GM12872 (cell line): ENCODE data around the gene RPS16.

Source experiments
- TF ChIP-seq, protein P1 (sequence below): IDR thresholded peaks from 3 replicates; pipeline ENCODE4 v1.5.1; 2011; ENCODE audit warnings: low read depth, mild to moderate bottlenecking, low read length, moderate library complexity; ENCODE audit not compliant: insufficient read depth

The RPS16 gene

DNA sequence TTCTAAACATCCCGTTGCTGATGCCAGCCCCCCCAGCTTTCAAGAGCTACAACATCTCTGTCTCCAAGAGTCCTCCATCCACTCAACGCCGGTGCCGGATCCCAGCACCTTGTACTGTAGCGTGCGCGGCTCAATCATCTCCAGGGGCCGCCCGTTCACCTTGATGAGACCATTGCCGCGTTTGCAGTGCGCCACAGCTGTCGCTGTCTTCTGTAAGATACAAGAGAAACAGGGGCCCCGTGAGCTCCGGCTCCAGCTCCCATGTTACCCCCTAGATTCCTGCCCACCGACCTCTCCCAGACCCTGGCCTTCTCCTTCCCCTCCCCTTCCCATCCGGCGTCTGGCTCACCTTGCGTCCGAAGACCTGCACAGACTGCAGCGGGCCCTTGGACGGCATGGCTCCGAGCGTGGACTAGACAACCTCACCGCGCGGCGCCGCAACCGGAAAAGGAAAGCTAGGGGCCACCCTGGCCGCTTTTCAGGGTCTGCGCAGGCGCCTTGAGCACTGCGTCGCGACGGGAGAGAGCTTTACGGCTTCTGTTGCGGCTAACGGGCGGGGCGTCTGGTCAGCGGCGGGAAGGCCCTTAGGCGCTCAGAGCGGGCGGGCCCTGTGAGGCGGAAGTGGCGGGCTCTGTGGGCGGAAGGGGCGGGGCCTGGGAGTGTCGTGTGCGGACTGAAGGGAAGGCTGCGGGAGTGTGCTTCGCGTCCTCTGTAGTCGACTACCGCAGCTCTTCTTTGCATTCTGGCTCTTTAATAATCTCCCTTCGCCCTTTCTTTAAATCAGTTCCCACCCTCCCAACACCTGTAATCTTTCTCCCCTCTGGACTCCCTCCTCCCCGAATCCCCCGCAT is at the start of gene RPS16:
RPS16 (minus strand) TSS at position 451 of the 851 bp plus-strand sequence; CDS start at position 397, 54 bp downstream.
- TF ChIP-seq, protein P1, sequence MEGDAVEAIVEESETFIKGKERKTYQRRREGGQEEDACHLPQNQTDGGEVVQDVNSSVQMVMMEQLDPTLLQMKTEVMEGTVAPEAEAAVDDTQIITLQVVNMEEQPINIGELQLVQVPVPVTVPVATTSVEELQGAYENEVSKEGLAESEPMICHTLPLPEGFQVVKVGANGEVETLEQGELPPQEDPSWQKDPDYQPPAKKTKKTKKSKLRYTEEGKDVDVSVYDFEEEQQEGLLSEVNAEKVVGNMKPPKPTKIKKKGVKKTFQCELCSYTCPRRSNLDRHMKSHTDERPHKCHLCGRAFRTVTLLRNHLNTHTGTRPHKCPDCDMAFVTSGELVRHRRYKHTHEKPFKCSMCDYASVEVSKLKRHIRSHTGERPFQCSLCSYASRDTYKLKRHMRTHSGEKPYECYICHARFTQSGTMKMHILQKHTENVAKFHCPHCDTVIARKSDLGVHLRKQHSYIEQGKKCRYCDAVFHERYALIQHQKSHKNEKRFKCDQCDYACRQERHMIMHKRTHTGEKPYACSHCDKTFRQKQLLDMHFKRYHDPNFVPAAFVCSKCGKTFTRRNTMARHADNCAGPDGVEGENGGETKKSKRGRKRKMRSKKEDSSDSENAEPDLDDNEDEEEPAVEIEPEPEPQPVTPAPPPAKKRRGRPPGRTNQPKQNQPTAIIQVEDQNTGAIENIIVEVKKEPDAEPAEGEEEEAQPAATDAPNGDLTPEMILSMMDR, result no peak

DNA sequence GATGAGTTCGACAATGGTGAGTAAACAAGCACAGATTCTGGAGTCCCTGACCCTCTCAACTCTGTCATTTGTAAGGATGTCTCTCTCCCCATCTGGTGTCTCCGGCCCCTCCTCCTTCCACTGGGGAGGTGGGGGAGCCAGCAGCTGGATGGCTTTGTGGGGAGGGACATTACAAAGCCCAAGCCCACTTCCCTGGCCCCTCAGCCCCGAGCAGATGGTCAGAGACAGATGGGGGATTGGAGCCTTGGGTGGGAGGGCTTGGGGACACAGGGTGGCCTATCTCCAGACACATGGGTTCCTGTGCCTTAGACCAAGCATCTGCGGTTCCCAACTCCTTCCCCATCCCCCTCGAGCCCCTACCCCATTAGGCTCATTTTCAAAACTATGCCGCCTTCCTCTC is 47.4 kb upstream of the RPS16 start:
- TF ChIP-seq, protein P1, result no peak

DNA sequence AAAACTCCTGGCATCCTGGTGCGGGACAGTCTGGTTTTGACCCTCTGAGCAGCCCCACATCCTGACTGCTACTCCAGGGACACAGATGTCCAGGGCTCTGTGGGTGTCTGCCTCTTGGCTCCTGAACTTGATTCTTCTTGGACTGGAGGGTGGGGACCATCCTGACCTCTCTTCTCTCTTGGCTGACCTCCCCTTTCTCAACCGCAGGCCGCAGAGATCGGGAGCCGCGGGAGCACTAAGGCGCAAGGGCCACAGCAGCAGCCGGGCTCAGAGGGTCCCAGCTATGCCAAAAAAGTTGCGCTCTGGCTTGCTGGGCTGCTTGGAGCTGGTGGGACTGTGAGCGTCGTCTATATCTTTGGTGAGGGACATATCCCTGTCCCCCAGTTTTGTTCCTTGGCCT is 45.9 kb upstream of the RPS16 start:
- TF ChIP-seq, protein P1, result no peak

DNA sequence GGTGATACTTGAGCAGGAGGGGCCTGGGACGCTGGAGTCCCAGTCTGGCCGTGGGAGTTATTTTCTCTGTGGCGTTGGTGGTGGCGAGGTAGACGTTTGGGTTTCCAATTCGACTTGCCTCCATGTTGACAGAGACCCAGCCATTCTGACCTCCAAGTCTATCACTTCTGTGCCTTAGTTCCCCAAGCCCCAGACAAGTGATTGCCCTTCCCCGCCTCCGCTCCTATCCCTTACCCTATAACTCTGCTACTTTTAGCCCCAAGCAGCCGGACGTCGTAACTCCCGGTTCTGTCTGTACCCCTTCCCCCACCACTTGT is 45.4 kb upstream of the RPS16 start:
- TF ChIP-seq, protein P1, result no peak

DNA sequence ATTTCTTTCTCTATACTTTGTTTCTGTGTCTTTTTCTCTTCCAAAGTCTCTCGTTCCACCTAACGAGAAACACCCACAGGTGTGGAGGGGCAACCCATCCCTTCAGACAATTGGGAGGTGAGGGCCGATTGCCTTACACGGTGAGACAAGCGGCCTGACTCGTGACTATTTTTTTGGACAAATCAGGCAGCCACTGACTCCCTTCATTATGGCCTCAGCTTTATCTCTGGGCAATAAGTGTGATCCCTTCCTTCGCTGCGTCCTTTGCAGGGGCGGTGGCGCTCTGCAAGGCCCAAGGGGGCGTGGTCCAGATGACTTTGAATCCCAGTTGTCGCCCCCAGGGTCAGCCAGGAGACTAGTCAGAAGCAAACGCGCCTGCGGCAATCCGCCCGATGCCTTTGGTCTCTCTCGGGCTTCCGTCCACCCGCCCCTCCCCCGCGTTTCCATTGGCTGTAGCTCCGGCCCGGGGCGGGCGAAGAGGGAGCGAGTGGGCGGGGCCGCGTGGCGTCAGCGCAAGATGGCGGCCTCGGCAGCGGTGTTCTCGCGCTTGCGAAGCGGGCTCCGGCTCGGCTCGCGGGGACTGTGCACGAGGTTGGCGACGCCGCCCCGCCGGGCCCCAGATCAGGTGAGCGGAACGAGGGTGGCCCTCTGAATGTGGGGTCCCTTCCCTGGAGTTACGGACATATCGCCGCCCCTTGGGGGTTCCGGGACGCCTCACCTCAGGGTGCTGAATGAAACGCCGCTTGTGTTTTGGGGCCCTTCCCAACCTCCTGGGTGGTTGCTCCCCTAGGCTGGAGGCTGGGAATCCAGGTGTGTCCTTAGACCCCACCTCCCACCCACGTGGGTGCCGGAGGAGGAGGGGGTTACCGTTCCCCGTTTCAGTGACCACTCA is 44.8 kb upstream of the RPS16 start, which contains the start of gene TIMM50:
TIMM50 (plus strand) TSS at position 502 of the 892 bp plus-strand sequence; CDS start at position 518, 16 bp downstream.
- TF ChIP-seq, protein P1, result no peak

DNA sequence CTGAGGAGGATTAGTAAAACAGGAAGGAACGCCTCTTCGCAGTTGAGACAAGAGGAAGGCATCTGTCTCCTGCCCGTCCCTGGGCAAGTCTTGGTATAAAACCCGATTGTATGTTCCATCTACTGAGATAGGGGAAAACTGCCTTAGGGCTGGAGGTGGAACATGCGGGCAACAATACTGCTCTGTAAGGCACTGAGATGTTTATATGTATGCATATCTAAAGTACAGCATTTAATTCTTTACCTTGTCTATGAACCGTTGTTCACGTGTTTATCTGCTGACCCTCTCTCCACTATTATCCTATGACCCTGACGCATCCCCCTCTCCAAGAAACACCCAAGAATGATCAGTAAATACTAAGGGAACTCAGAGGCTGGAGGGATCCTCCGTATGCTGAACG is 44.2 kb upstream of the RPS16 start:
- TF ChIP-seq, protein P1, result no peak

DNA sequence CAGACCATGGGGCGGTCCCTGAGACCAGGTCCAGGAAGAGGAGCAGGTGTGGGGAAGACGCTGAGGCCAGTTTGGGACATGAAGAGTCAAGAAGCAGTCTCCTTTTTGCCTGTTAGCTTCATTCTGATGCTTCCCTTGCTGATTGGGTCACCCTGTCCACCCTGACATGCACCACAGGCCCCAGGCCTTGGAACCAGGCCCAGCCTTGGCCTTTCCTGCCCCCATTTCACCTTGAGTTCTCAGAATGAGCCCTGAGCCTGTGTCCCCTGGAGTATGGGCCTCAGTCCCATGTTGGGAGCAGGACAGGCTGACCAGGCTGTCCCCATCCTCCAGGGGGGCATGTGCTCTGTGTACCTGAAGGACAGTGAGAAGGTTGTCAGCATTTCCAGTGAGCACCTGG is 40.0 kb upstream of the RPS16 start:
- TF ChIP-seq, protein P1, result no peak
